Measurements from ENCODE around the gene PACS1.

PACS1 gene

DNA sequence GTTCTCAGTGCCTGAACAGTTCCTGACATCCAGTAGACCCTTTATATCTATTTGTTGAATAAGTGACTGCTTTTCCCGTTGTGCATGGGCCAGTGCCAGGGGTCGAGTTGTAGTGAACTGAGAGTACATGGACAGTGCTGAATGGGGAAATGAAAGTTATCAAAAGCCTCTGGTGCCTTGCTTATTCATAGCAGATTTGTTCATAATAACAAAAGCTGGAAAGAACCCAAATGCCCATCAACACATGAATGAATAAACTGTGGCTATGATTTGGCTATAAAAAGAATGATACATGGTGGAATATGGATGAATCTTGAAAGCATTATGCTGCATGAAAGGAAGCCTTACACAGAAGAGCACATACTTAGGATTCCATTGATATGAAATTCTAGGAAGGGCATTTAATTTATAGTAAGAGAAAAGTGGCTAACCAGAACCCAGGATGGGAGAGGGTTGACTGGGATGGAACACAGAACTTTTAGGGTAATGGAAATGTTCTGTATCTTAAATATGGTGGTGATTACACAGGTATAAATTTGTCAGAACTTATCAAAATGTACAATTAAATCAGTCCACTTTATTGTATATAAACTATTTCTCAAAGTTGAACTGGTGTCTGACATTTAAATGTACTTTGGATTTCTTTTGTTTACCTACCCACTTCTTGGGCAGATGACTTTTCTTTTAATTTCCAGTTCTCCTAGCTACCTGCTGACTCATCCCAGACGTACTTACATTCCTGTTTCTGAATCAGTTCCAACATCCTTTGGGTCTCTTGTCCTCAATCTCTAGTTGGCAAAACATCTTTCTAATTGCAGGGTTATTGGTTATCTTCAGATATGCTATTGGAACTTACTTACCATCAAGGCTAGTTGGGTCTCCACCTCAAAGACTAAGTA is 42.8 kb downstream of the PACS1 start:
- TF ChIP-seq, protein P1, sequence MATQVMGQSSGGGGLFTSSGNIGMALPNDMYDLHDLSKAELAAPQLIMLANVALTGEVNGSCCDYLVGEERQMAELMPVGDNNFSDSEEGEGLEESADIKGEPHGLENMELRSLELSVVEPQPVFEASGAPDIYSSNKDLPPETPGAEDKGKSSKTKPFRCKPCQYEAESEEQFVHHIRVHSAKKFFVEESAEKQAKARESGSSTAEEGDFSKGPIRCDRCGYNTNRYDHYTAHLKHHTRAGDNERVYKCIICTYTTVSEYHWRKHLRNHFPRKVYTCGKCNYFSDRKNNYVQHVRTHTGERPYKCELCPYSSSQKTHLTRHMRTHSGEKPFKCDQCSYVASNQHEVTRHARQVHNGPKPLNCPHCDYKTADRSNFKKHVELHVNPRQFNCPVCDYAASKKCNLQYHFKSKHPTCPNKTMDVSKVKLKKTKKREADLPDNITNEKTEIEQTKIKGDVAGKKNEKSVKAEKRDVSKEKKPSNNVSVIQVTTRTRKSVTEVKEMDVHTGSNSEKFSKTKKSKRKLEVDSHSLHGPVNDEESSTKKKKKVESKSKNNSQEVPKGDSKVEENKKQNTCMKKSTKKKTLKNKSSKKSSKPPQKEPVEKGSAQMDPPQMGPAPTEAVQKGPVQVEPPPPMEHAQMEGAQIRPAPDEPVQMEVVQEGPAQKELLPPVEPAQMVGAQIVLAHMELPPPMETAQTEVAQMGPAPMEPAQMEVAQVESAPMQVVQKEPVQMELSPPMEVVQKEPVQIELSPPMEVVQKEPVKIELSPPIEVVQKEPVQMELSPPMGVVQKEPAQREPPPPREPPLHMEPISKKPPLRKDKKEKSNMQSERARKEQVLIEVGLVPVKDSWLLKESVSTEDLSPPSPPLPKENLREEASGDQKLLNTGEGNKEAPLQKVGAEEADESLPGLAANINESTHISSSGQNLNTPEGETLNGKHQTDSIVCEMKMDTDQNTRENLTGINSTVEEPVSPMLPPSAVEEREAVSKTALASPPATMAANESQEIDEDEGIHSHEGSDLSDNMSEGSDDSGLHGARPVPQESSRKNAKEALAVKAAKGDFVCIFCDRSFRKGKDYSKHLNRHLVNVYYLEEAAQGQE (IDR thresholded peaks at IDR 0.05; ENCODE audit: insufficient read depth in 1 of 2, low read depth in 2 of 2, low read length in 2 of 2): no peak
- no peak for TF ChIP-seq POLR2AphosphoS5 (IDR thresholded peaks at IDR 0.05; ENCODE audit: low read depth, low read length)
- no peak for TF ChIP-seq SIN3A (IDR thresholded peaks at IDR 0.05; ENCODE audit: borderline replicate concordance, insufficient read depth, low read length)
- no peak for TF ChIP-seq FOXP2 (optimal IDR thresholded peaks at IDR 0.05; ENCODE audit: borderline replicate concordance, extremely low read depth, extremely low read length, insufficient read depth)
- no peak for TF ChIP-seq TAF1 (IDR thresholded peaks at IDR 0.05; ENCODE audit: borderline replicate concordance, insufficient read depth, low read length)

DNA sequence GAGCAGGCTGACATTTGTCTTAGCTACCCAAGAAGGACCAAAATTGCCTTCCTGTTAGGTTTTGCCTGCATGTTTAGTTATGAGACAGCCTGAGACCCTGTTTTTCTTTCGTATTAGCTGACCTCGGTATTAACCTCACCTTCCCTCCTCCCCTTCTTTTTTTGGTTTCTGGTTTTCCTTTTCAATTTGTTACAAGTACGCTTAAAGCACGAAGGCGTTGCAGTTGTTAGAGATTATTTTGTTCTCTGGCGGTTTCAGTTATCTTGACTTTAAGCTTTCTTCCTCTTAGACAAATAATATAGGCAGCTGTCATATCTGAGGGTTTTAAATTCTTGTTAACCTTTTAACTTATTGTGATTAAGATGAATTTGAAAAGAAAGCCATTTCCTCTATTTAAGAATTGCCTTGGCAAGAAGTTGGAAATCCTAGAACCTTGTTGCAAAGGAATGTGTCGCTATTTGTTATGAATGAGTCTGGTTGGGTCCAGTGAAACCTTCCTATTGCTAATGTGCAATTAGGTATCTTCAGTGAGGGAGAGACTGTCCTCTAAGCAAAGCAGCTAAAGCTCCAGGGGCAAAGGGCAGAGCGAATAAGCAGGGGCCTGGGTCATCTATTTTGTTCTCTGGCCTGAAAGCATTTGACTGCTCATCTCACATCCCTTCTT is 45.7 kb downstream of the PACS1 start:
- TF ChIP-seq FOXP2 (optimal IDR thresholded peaks at IDR 0.05; ENCODE audit: borderline replicate concordance, extremely low read depth, extremely low read length, insufficient read depth) (no peak), POLR2AphosphoS5 (IDR thresholded peaks at IDR 0.05; ENCODE audit: low read depth, low read length) (no peak), SIN3A (IDR thresholded peaks at IDR 0.05; ENCODE audit: borderline replicate concordance, insufficient read depth, low read length) (no peak), TAF1 (IDR thresholded peaks at IDR 0.05; ENCODE audit: borderline replicate concordance, insufficient read depth, low read length) (no peak)
- TF ChIP-seq, protein P1 (IDR thresholded peaks at IDR 0.05; ENCODE audit: insufficient read depth in 1 of 2, low read depth in 2 of 2, low read length in 2 of 2): no peak

DNA sequence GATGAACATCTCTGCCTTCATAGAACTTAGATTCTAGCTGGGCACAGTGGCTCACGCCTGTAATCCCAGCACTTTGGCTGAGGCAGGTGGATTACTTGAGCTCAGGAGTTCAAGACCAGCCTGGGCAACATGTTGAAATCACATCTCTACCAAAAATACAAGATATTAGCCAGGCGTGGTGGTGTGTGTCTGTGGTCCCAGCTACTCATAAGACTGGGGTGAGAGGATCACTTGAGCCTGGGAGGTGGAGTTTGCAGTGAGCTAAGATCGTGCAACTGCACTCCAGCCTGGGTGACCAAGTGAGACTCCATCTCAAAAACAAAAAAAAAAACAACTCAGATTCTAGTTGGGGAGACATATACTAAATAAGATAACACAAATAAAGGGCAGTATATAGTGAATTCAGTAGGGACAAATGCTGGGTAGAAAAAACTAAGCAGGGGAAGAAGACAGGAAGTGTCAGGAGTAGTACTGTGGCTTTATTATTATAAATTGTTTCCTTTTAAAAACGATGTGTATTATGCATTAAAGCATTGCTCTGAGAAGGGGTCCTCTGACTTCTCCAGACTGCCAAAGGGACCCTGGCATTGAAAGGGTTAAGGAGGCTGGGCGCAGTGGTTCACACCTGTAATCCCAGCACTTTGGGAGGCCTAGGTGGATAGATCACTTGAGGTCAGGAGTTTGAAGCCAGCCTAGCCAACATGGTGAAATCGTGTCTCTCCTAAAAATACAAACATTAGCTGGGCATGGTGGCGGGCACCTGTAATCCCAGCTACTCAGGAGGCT is 46.7 kb downstream of the PACS1 start:
- TF ChIP-seq, protein P1 (IDR thresholded peaks at IDR 0.05; ENCODE audit: insufficient read depth in 1 of 2, low read depth in 2 of 2, low read length in 2 of 2): no peak
- no peak for TF ChIP-seq TAF1 (IDR thresholded peaks at IDR 0.05; ENCODE audit: borderline replicate concordance, insufficient read depth, low read length)
- TF ChIP-seq FOXP2 (optimal IDR thresholded peaks at IDR 0.05; ENCODE audit: borderline replicate concordance, extremely low read depth, extremely low read length, insufficient read depth): no peak
- no peak for TF ChIP-seq POLR2AphosphoS5 (IDR thresholded peaks at IDR 0.05; ENCODE audit: low read depth, low read length)
- no peak for TF ChIP-seq SIN3A (IDR thresholded peaks at IDR 0.05; ENCODE audit: borderline replicate concordance, insufficient read depth, low read length)

DNA sequence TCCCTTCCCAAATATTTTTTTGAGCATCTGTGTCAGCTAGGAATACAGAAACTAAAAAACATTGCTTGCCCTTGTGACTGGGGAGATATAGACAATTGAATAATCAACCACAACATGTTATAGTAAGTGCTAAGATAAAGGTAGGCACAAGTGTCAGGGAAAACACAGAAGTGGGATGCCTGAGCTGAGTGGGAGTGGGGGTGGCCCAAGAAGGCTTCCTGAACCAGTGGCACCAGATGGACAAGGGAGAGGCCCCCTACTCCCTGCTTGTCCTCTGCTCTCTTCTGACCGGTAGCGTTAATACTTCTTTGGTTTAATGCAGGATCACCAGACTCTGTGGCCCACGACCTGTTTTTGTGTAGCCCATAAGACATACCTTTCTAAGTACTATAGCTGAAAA is 48.8 kb downstream of the PACS1 start:
- TF ChIP-seq FOXP2 (optimal IDR thresholded peaks at IDR 0.05; ENCODE audit: borderline replicate concordance, extremely low read depth, extremely low read length, insufficient read depth): no peak
- TF ChIP-seq TAF1 (IDR thresholded peaks at IDR 0.05; ENCODE audit: borderline replicate concordance, insufficient read depth, low read length): no peak
- TF ChIP-seq, protein P1 (IDR thresholded peaks at IDR 0.05; ENCODE audit: insufficient read depth in 1 of 2, low read depth in 2 of 2, low read length in 2 of 2): no peak
- TF ChIP-seq SIN3A (IDR thresholded peaks at IDR 0.05; ENCODE audit: borderline replicate concordance, insufficient read depth, low read length): no peak
- TF ChIP-seq POLR2AphosphoS5 (IDR thresholded peaks at IDR 0.05; ENCODE audit: low read depth, low read length): no peak

Measured in PFSK-1 (cell line).